Stimulated activated CD4-positive, alpha-beta T cell treated with anti-CD3 and anti-CD28 coated beads, Interleukin-12 subunit alpha, Interleukin-12 subunit beta, amount 100 ng/mL, for 48 hours (primary cell): ENCODE data around the gene RDH12.
A peak's percentile ranks its signal among the peaks of the same experiment; 100 is the strongest.

Experiments used
- DNase-seq, 3 donors: peaks; one replicate each; pipeline ENCODE4 v3.0.0-alpha.2; 2020; ENCODE audit warnings: low read depth in 2 of 3, low spot score in 1 of 3

RDH12 gene

GRCh38 chr14:67746927-67747326, 45.2 kb downstream of the RDH12 start:
- peak in 1 of 3 donors; percentile 6 for DNase-seq

- DNase-seq = no peak
Observed at GRCh38 chr14:67748312-67748711, 46.6 kb downstream of the RDH12 start.

- DNase-seq = no peak
Observed at GRCh38 chr14:67749341-67750084, 47.8 kb downstream of the RDH12 start.

GRCh38 chr14:67756496-67756895, 54.8 kb downstream of the RDH12 start:
- DNase-seq = no peak

GRCh38 chr14:67757175-67757574, 55.5 kb downstream of the RDH12 start:
- no peak for DNase-seq

- no peak for DNase-seq
Observed at GRCh38 chr14:67759916-67760315, 58.2 kb downstream of the RDH12 start.

- no peak for DNase-seq
Observed at GRCh38 chr14:67762051-67762450, 60.4 kb downstream of the RDH12 start.

GRCh38 chr14:67763158-67763822, 61.6 kb downstream of the RDH12 start:
- DNase-seq = no peak

- DNase-seq = no peak
Observed at GRCh38 chr14:67764496-67764895, 62.8 kb downstream of the RDH12 start.

GRCh38 chr14:67765192-67765834, 63.6 kb downstream of the RDH12 start:
- no peak for DNase-seq

GRCh38 chr14:67766035-67766680, 64.5 kb downstream of the RDH12 start:
- no peak for DNase-seq

GRCh38 chr14:67768219-67768618, 66.5 kb downstream of the RDH12 start:
- no peak for DNase-seq

GRCh38 chr14:67773844-67774377, 72.2 kb downstream of the RDH12 start:
- DNase-seq = no peak

- DNase-seq = no peak
Observed at GRCh38 chr14:67776653-67777322, 75.1 kb downstream of the RDH12 start.

GRCh38 chr14:67778792-67779191, 77.1 kb downstream of the RDH12 start:
- no peak for DNase-seq

- DNase-seq = no peak
Observed at GRCh38 chr14:67782090-67782489, 80.4 kb downstream of the RDH12 start.
